ENCODE data around the gene CLCA1. TPM values are rescaled to one million over a fixed set of nuclear protein-coding genes. Genes with fewer than 3 reads are reported as not detected.

Gene CLCA1
- not detected in 2 replicates for total RNA-seq

GRCh38 chr1:86468501-86468977 lies at the start of gene CLCA1:
Gene CLCA1 (plus strand): TSS chr1:86468927. CDS start chr1:86468972, 45 bp downstream.

GRCh38 chr1:86423873-86424272 lies 44.9 kb upstream of the CLCA1 start, which contains the start of gene CLCA2:
Gene CLCA2 (plus strand): TSS chr1:86424171. CDS start chr1:86424248, 77 bp downstream.

GRCh38 chr1:86546787-86547221 lies 78.1 kb downstream of the CLCA1 start, which contains the start of gene CLCA4:
Gene CLCA4 (plus strand): TSS chr1:86547078. CDS start chr1:86547120, 42 bp downstream.

Other genes starting within 250 kb of the CLCA1 start
- 9.4 and 14.1 TPM in 2 replicates for gene ODF2L, start 72.6 kb upstream of the CLCA1 start, total RNA-seq
- gene CLCA2, start 44.8 kb upstream of the CLCA1 start, total RNA-seq, result 1.1 and 4.3 TPM in 2 replicates
- not detected in 2 replicates for gene CLCA4, start 78.2 kb downstream of the CLCA1 start, total RNA-seq
- 62.8 and 96.1 TPM in 2 replicates for gene SH3GLB1, start 235.6 kb downstream of the CLCA1 start, total RNA-seq

All from cardiac ventricle fibroblast (primary cell).